GM12891 (cell line): Measurements from ENCODE around the gene SLC7A6.

Experiments
- DNase-seq: peaks from one replicate; pipeline ENCODE4 v3.0.0; 2011; ENCODE audit warnings: low spot score; ENCODE audit not compliant: insufficient read length
- FAIRE-seq: peaks from 2 replicates; lab custom pipeline; 2011; peaks lifted over from hg19 to GRCh38; lab: Jason Lieb, UNC
- PAX5 ChIP-seq: IDR thresholded peaks from 2 replicates; pipeline ENCODE4 v1.6.1; 2011; ENCODE audit warnings: low read length, moderate library complexity, mild to moderate bottlenecking; ENCODE audit not compliant: insufficient read depth, severe bottlenecking
- POLR2A ChIP-seq: IDR thresholded peaks from 2 replicates; pipeline ENCODE4 v1.6.1; 2011; ENCODE audit warnings: low read depth, low read length, control low read depth
- POLR2AphosphoS5 ChIP-seq: IDR thresholded peaks from 2 replicates; pipeline ENCODE4 v1.6.1; 2011; ENCODE audit warnings: low read depth, low read length, control low read depth
- POU2F2 ChIP-seq: IDR thresholded peaks from 2 replicates; pipeline ENCODE4 v1.6.1; 2011; ENCODE audit warnings: low read depth, mild to moderate bottlenecking, control low read depth, low read length, moderate library complexity
- SPI1 ChIP-seq: IDR thresholded peaks from 2 replicates; pipeline ENCODE4 v1.6.1; 2011; ENCODE audit warnings: low read depth, low read length, control low read depth
- TAF1 ChIP-seq: IDR thresholded peaks from 2 replicates; pipeline ENCODE4 v1.6.1; 2011; ENCODE audit warnings: low read depth, low read length, control low read depth

The SLC7A6 gene

DNA sequence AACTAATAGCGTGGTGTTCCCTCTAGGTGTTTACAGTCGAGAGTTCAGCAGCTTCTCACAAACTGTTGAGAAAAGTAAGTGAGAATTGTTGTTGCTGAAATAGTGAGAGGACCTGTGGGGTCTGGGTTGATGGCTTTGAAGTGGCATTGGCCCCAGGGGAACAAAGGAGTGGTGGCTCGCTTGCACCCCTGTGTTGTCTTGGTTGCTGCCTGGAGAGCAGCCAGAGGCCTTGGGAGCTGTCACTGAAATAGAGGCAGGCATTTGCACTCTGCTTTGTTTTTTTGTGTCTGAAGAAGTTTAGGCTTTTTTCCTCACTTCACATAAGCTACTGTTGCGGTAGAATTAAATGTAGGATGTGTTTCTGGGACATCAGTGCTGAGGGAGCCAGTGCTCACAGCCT, 83.3 kb downstream of the SLC7A6 start:
- DNase-seq (no peak), FAIRE-seq (no peak)
- no peak for TF ChIP-seq TAF1
- no peak for TF ChIP-seq PAX5
- no peak for TF ChIP-seq POLR2AphosphoS5
- TF ChIP-seq SPI1, result no peak
- no peak for TF ChIP-seq POU2F2
- no peak for TF ChIP-seq POLR2A

DNA sequence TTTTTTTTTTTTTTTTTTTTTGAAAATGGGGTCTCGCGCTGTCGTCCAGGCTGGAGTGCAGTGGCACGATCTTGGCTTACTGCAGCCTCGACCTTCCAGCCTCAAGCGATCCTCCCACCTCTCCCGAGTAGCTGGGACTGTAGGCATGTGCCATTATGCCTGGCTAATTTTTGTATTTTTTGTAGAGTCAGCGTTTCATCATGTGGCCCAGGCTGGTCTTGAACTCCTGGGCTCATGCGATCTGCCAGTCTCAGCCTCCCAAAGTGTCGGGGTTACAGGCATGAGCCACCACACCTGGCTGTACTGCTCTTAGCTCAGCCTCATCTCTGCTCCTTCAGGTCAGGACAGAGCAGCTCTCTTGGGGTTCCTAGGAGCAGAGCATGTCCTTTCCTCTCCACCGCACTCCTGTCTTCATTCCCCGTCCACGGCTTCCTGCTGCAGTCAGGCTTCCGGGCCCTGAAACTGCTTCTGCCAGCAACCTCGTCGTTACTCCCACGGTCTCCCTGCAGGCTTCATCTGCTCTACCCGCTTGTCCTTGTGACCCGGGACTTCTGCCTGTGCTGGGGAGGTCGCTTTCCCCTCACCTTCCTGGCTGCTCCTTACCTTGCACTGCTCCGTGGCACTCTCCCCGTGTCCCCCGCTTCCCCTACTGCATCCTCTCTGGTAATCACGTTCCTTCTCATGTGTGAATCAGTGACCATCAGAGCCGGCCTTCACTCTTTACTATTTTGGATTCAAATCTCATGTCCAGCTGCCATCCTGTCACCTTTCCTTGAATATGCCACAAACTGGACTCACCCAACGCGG, 84.5 kb downstream of the SLC7A6 start:
- no peak for TF ChIP-seq SPI1
- TF ChIP-seq POU2F2, result no peak
- TF ChIP-seq TAF1, result no peak
- TF ChIP-seq POLR2AphosphoS5, result no peak
- no peak for TF ChIP-seq PAX5
- TF ChIP-seq POLR2A, result no peak
- DNase-seq, result no peak

DNA sequence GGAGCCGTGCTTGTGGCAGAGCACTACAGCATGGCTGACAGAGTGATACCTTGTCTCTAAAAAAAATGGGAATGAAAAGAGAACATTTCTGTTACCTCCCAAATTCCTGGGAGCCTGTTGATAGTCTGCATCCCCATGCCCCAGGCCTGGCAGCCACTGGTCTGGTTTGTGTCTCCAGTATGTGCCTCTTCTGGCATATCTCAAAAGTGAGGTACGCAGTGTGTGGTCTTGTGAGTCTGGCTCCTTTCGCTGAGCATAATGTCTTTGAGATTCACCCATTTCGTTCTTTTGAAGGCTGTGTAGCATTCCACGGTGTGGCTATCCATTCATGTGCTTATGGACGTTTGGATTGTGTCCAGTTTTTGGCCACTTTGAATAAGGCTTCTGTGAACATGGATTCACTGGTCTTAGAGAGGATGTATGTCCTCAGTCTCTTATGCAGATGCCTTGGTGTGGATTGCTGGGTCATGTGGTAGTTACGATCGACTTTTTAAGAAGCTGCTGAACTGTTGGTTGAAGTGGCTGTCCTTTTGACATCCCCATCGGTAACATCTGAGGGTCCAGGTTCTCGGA, 85.6 kb downstream of the SLC7A6 start:
- FAIRE-seq, result no peak
- DNase-seq, result no peak
- TF ChIP-seq SPI1 (no peak), TAF1 (no peak), POU2F2 (no peak), POLR2AphosphoS5 (no peak), PAX5 (no peak), POLR2A (no peak)

More for the DNA sequence above, 84.5 kb downstream of the SLC7A6 start:
- no peak for FAIRE-seq

DNA sequence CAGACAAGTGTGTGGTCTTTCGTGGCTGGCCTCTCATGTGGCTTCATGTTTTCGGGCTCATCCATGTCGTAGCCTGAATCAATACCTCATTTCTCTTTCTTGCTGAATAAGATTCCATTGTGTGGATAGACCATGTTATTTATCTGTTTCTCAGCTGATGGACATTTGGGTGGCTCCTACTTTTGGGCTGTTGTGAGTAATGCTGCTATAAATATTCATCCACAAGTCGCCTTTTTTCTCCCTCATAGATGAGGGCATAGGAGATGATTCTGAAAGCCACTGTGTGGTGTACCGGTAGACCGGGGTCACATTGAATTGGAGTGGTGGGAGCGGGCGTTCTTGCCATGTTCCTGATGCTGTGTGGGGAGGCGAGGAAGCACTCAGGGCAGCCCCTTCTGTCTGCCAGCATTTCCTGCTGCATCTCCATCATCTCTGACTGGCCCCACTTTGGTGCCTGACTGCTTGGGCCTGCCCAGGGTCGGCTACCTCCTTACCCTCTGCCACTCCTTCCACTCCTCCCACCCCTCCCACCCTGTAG, 86.6 kb downstream of the SLC7A6 start:
- FAIRE-seq, result no peak
- TF ChIP-seq POLR2AphosphoS5 (no peak), TAF1 (no peak), SPI1 (no peak), POLR2A (no peak), POU2F2 (no peak), PAX5 (no peak)
- no peak for DNase-seq
